ENCODE data around the gene TMEM200A.

DNA sequence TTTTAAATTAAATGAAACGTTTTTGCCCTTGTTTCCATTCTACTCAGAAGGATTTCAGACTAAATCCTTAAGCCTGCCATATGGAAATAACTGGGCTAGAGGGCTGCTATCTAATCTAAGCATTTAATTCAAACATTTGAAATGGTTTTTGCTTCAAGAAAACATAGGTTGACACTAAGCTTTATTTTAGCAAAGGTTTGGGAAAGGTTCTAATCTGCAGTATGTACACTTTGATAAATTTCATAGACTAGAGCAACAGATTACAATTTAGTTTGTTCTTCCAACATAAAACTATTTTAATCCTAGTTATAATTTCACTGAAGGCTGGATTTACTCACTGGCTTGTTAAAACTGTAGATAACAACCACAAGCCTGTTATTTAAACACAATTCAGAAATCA, 72.1 kb downstream of the TMEM200A start:
- TF ChIP-seq, protein P1, sequence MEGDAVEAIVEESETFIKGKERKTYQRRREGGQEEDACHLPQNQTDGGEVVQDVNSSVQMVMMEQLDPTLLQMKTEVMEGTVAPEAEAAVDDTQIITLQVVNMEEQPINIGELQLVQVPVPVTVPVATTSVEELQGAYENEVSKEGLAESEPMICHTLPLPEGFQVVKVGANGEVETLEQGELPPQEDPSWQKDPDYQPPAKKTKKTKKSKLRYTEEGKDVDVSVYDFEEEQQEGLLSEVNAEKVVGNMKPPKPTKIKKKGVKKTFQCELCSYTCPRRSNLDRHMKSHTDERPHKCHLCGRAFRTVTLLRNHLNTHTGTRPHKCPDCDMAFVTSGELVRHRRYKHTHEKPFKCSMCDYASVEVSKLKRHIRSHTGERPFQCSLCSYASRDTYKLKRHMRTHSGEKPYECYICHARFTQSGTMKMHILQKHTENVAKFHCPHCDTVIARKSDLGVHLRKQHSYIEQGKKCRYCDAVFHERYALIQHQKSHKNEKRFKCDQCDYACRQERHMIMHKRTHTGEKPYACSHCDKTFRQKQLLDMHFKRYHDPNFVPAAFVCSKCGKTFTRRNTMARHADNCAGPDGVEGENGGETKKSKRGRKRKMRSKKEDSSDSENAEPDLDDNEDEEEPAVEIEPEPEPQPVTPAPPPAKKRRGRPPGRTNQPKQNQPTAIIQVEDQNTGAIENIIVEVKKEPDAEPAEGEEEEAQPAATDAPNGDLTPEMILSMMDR (IDR thresholded peaks at IDR 0.05 in 8 of 11, conservative IDR thresholded peaks at IDR 0.05 in 3 of 11), result no peak
- no peak for TF ChIP-seq POLR2AphosphoS5 (IDR thresholded peaks at IDR 0.05)

Data from spleen (tissue), 7 donors.